Thymus (tissue), 11 donors: ENCODE measurements around the gene RPL13. TPM values are rescaled to one million over a fixed set of nuclear protein-coding genes. Genes with fewer than 3 reads are reported as not detected.

Experiments
- DNase-seq, 9 donors: peaks; one replicate each; pipeline ENCODE4 v3.0.0-alpha.2; 2013; ENCODE audit warnings: low spot score in 9 of 9, low read depth in 6 of 9, missing footprints in 1 of 9
- H3K27ac ChIP-seq, 2 donors: one replicate each; pipeline ENCODE4 v1.5.1; 2013; ENCODE audit warnings: control low read depth in 1 of 2, low read depth in 1 of 2, low read length in 1 of 2, mild to moderate bottlenecking in 1 of 2, moderate library complexity in 1 of 2
- H3K27me3 ChIP-seq, 2 donors: one replicate each; pipeline ENCODE4 v1.5.1; 2013; ENCODE audit warnings: low read length in 1 of 2; ENCODE audit not compliant: control insufficient read depth in 2 of 2, insufficient read depth in 1 of 2
- H3K36me3 ChIP-seq, 2 donors: one replicate each; pipeline ENCODE4 v1.5.1; 2013; ENCODE audit warnings: low read length in 1 of 2, mild to moderate bottlenecking in 1 of 2, moderate library complexity in 1 of 2; ENCODE audit not compliant: control insufficient read depth in 2 of 2, insufficient read depth in 2 of 2
- H3K4me1 ChIP-seq, 2 donors: one replicate each; pipeline ENCODE4 v1.5.1; 2013; ENCODE audit warnings: low read length in 2 of 2; ENCODE audit not compliant: control insufficient read depth in 2 of 2, insufficient read depth in 2 of 2
- H3K4me3 ChIP-seq, 2 donors: one replicate each; pipeline ENCODE4 v1.5.1; 2013; ENCODE audit warnings: low read length in 2 of 2, control low read depth in 1 of 2, mild to moderate bottlenecking in 1 of 2
- H3K9me3 ChIP-seq, 2 donors: one replicate each; pipeline ENCODE4 v1.5.1; 2013; ENCODE audit warnings: low read length in 1 of 2, mild to moderate bottlenecking in 1 of 2; ENCODE audit not compliant: control insufficient read depth in 2 of 2, insufficient read depth in 1 of 2
- WGBS: extraction: QIAGEN DNeasy Blood & Tissue Kit; methylation state at CpG from one replicate; pipeline ENCODE4 v1.1.7; 2013; 5-methylcytosine and 5-hydroxymethylcytosine counted together
- polyA plus RNA-seq: library from polyadenylated mRNA; stranded (reverse); fragments of 200-250 nt; gene quantifications from one replicate; pipeline ENCODE4 v1.2.3, GENCODE V29; 2013
- total RNA-seq: library from RNA; stranded (reverse); fragments of 120-200 nt; gene quantifications from one replicate; pipeline ENCODE4 v1.2.4, GENCODE V29; 2013
- donor health status: healthy.

The RPL13 gene
- total and polyA plus RNA-seq, 2 donors, result 4,686 to 5,597 TPM

- H3K4me1 ChIP-seq, result peaks cover 28 to 70% of the 10 kb centered on the region in 2 donors
- no peak for DNase-seq
- H3K27me3 ChIP-seq, result peaks cover 0 to 10% of the 10 kb centered on the region in 2 donors
- H3K36me3 ChIP-seq, result no peaks in the 10 kb centered on the region
- no peaks in the 10 kb centered on the region for H3K9me3 ChIP-seq
- no peak overlapping the region for H3K4me3 ChIP-seq
- 83% methylated on average over 5 of the region's 5 CpGs for WGBS
- peak overlapping the region; percentile 60 to 77 for H3K27ac ChIP-seq
Observed at GRCh38 chr16:89602952-89603590, 42.6 kb downstream of the RPL13 start.

- Histone ChIP-seq H3K27ac (peak overlapping the region in 1 of 2 donors; percentile 99), H3K36me3 (no peaks in the 10 kb centered on the region), H3K4me1 (peaks cover 36 to 79% of the 10 kb centered on the region in 2 donors), H3K27me3 (peaks cover 0 to 10% of the 10 kb centered on the region in 2 donors), H3K4me3 (no peak overlapping the region), H3K9me3 (no peaks in the 10 kb centered on the region)
- DNase-seq, result no peak
- WGBS, result 91% methylated on average over 16 of the region's 16 CpGs
Observed at GRCh38 chr16:89604764-89605163, 44.3 kb downstream of the RPL13 start.

- Histone ChIP-seq H3K4me3 (no peak overlapping the region), H3K9me3 (no peaks in the 10 kb centered on the region), H3K4me1 (peaks cover 36 to 74% of the 10 kb centered on the region in 2 donors), H3K36me3 (no peaks in the 10 kb centered on the region), H3K27ac (peak overlapping the region in 1 of 2 donors; percentile 99), H3K27me3 (peaks cover 0 to 10% of the 10 kb centered on the region in 2 donors)
- DNase-seq, result no peak
- WGBS, result 88% methylated on average over 34 of the region's 34 CpGs
Observed at GRCh38 chr16:89605186-89605970, 44.9 kb downstream of the RPL13 start.

GRCh38 chr16:89606006-89606405 is 45.5 kb downstream of the RPL13 start:
- no peaks in the 10 kb centered on the region for H3K36me3 ChIP-seq
- H3K9me3 ChIP-seq, result no peaks in the 10 kb centered on the region
- DNase-seq, result no peak
- peaks cover 36 to 71% of the 10 kb centered on the region in 2 donors for H3K4me1 ChIP-seq
- peaks cover 0 to 10% of the 10 kb centered on the region in 2 donors for H3K27me3 ChIP-seq
- 58% methylated on average over 9 of the region's 9 CpGs for WGBS
- peak overlapping the region in 1 of 2 donors; percentile 99 for H3K27ac ChIP-seq
- H3K4me3 ChIP-seq, result no peak overlapping the region

- 48% methylated on average over 9 of the region's 9 CpGs for WGBS
- Histone ChIP-seq H3K4me1 (peaks cover 29 to 67% of the 10 kb centered on the region in 2 donors), H3K9me3 (peaks cover 0 to 4% of the 10 kb centered on the region in 2 donors), H3K36me3 (no peaks in the 10 kb centered on the region), H3K27me3 (peaks cover 0 to 4% of the 10 kb centered on the region in 2 donors), H3K27ac (peak overlapping the region; percentile 79 to 99), H3K4me3 (peak overlapping the region; percentile 3 to 11)
- peak in 3 of 9 donors; percentile 60 to 78 (median 65) for DNase-seq
Observed at GRCh38 chr16:89607453-89607852, 47.0 kb downstream of the RPL13 start.

GRCh38 chr16:89607937-89608740 is 47.7 kb downstream of the RPL13 start:
- no peak for DNase-seq
- no peaks in the 10 kb centered on the region for H3K27me3 ChIP-seq
- WGBS, result 86% methylated on average over 32 of the region's 32 CpGs

GRCh38 chr16:89610108-89610453 is 49.6 kb downstream of the RPL13 start:
- Histone ChIP-seq H3K27me3 (no peaks in the 10 kb centered on the region), H3K4me3 (no peak overlapping the region), H3K36me3 (no peaks in the 10 kb centered on the region), H3K27ac (no peak overlapping the region), H3K4me1 (peaks cover 31 to 72% of the 10 kb centered on the region in 2 donors), H3K9me3 (peaks cover 0 to 8% of the 10 kb centered on the region in 2 donors)
- no peak for DNase-seq
- WGBS, result 90% methylated on average over 1 of the region's 1 CpG

More at GRCh38 chr16:89607937-89608740, 47.7 kb downstream of the RPL13 start:
- Histone ChIP-seq H3K4me3 (peak overlapping the region; percentile 3 to 11), H3K9me3 (peaks cover 0 to 5% of the 10 kb centered on the region in 2 donors), H3K27ac (peak overlapping the region; percentile 83 to 99), H3K36me3 (no peaks in the 10 kb centered on the region), H3K4me1 (peaks cover 29 to 67% of the 10 kb centered on the region in 2 donors)

- no peak for DNase-seq
- Histone ChIP-seq H3K9me3 (peaks cover 0 to 18% of the 10 kb centered on the region in 2 donors), H3K27ac (peak overlapping the region in 1 of 2 donors; percentile 23), H3K36me3 (no peaks in the 10 kb centered on the region), H3K27me3 (no peaks in the 10 kb centered on the region), H3K4me3 (no peak overlapping the region), H3K4me1 (peaks cover 24 to 54% of the 10 kb centered on the region in 2 donors)
- WGBS, result 95% methylated on average over 20 of the region's 20 CpGs
Observed at GRCh38 chr16:89612415-89613166, 52.1 kb downstream of the RPL13 start.
